Heart left ventricle (tissue), 16 donors: ENCODE results near the gene EEF1AKMT3. TPM values are rescaled to one million over a fixed set of nuclear protein-coding genes. Genes with fewer than 3 reads are reported as not detected.

Source experiments
- ATAC-seq, 4 donors: fragments of 200-7000 bp; cut with Tn5 transposase; one replicate each; pipeline ENCODE4 v1.9.1; 2020 to 2022; ENCODE audit warnings: moderate library complexity in 4 of 4, mild to moderate bottlenecking in 3 of 4, moderate number of reproducible peaks in 1 of 4
- DNase-seq, 5 donors: peaks; one replicate each; pipeline ENCODE4 v3.0.0-alpha.2; 2020
- H3K27ac ChIP-seq, 12 donors: fragments of 200-600 bp; sonication (generic) in 4 of 12; one replicate each; pipeline versions ENCODE4 v1.5.0 to v1.8.0; 2016 to 2022; ENCODE audit warnings: mild to moderate bottlenecking in 2 of 12
- H3K27me3 ChIP-seq, 9 donors: fragments of 200-600 bp; sonication (generic) in 2 of 9; one replicate each; pipeline versions ENCODE4 v1.5.1 to v1.8.0; 2016 to 2022; ENCODE audit warnings: mild to moderate bottlenecking in 3 of 9
- H3K36me3 ChIP-seq, 9 donors: fragments of 200-600 bp; sonication (generic) in 2 of 9; one replicate each; pipeline versions ENCODE4 v1.5.0 to v1.8.0; 2018 to 2022; ENCODE audit warnings: mild to moderate bottlenecking in 2 of 9
- H3K4me1 ChIP-seq, 12 donors: fragments of 200-600 bp; sonication (generic) in 4 of 12; one replicate each; pipeline versions ENCODE4 v1.5.0 to v1.8.0; 2016 to 2022; ENCODE audit warnings: mild to moderate bottlenecking in 3 of 12
- H3K4me3 ChIP-seq, 12 donors: fragments of 200-600 bp; sonication (generic) in 4 of 12; one replicate each; pipeline versions ENCODE4 v1.5.0 to v1.8.0; 2017 to 2022; ENCODE audit warnings: mild to moderate bottlenecking in 9 of 12, moderate library complexity in 4 of 12
- H3K9me3 ChIP-seq, 12 donors: fragments of 200-600 bp; sonication (generic) in 4 of 12; one replicate each; pipeline versions ENCODE4 v1.5.0 to v1.8.0; 2016 to 2022; ENCODE audit warnings: mild to moderate bottlenecking in 1 of 12
- CTCF ChIP-seq, 12 donors: fragments of 200-600 bp; sonication (generic) in 4 of 12; IDR thresholded peaks; one replicate each; pipeline versions ENCODE4 v1.5.0 to v1.8.0; 2018 to 2022; ENCODE audit warnings: antibody characterized with exemption in 12 of 12, mild to moderate bottlenecking in 5 of 12
- POLR2A ChIP-seq, 2 donors: fragments of 450-650 bp; IDR thresholded peaks; one replicate each; pipeline ENCODE4 v1.6.1; 2017; ENCODE audit warnings: antibody characterized with exemption in 2 of 2, mild to moderate bottlenecking in 2 of 2, moderate library complexity in 2 of 2
- WGBS, 4 donors: extraction: QIAGEN DNeasy Blood & Tissue Kit in 2 of 4; methylation state at CpG; one replicate each; pipeline versions ENCODE4 v1.1.5 to v1.1.7; 2013 to 2018; 5-methylcytosine and 5-hydroxymethylcytosine counted together
- intact Hi-C, 10 donors: fragments of 100-400 bp; cut with DNase I; formaldehyde crosslinking; loops; one replicate each; pipeline versions ENCODE4 v1.11.1 to v1.14.2; 2022
- polyA plus RNA-seq, 2 donors: library from polyadenylated mRNA; stranded (reverse); fragments of 200-250 nt; gene quantifications; one replicate each; pipeline ENCODE4 v1.2.3, GENCODE V29; 2013
- total RNA-seq, 9 donors: library from RNA; depleted of rRNA in 2 of 9; stranded (reverse); fragments of >200 nt in 2 of 9; fragmentation: NEBNext Ultra II Directional in 3 of 9; extraction: Animal tissue kit (Norgen Biotek cat#: 25700) in 3 of 9; gene quantifications; one replicate each; pipeline versions ENCODE4 v1.1.0 to v1.2.4, GENCODE V29; 2016 to 2023
- donor health status: ischemic (EF 13 %, LVEDD 7.1; RV severe dilation, severe dysfunction).
- donor health status: healthy with polysubstance abuse.
- donor health status: DM: no; HTN: yes; CAD: no.
- donor health status: DM: no; HTN: no; CAD: no.
- donor health status: ischemic (EF 25% LVEDD 6.9; RV normal size, moderate dysfunction).
- donor health status: ischemic (EF 25% LVEDD 5.7; RV mildly dilated, moderate dysfunction).
- donor health status: healthy.
- donor health status: DM: yes; HTN: yes; CAD: no.
- donor health status: ischemic (EF 35%, LVEDD 5.7; RV mildly dilated, moderate dysfunction).
- donor health status: nonischemic (EF 11% LVEDD 7.7; RV severe dilation, severe dysfunction).
- donor health status: DM: yes; HTN: yes; CAD: no.
- donor health status: PGD.
- donor health status: ischemic (EF 29% LVEDD 5.4; RV normal size, mild dysfunction).
- donor health status: nonischemic (EF 23%, LVEDD 6.1; RV moderate dilation, normal function).

Gene EEF1AKMT3
- total and polyA plus RNA-seq, 11 donors, result 0.84 to 4.5 (median 1.8) TPM

GRCh38 chr12:57744777-57745484 lies 27.5 kb upstream of the EEF1AKMT3 start, which contains the start of gene TSPAN31:
TSS of gene TSPAN31 (plus strand) at chr12:57745039. CDS start at chr12:57745155, 116 bp downstream.
- 0% methylated on average over 28 to 29 of the region's 29 CpGs for WGBS, 4 donors
- TF ChIP-seq POLR2A (IDR thresholded peaks at IDR 0.05) (peak; percentile 20 to 82), CTCF (IDR thresholded peaks at IDR 0.05) (no peak)
- Histone ChIP-seq H3K9me3 (no peaks in the 10 kb centered on the region), H3K4me1 (peaks cover 0 to 47% (median 10%) of the 10 kb centered on the region in 12 donors), H3K27ac (peak within 1 kb of the TSS; percentile 91 to 98 (median 97)), H3K27me3 (peaks cover 0 to 15% (median 0%) of the 10 kb centered on the region in 9 donors), H3K36me3 (peaks cover 0 to 39% (median 37%) of the 10 kb centered on the region in 9 donors), H3K4me3 (peak within 1 kb of the TSS; percentile 65 to 97 (median 84))
- intact Hi-C loops, result no loop called here
- DNase-seq (peak; percentile 96 to 99 (median 99)), ATAC-seq (peak; percentile 94 to 97 (median 95))

GRCh38 chr12:57745485-57745881 lies 26.9 kb upstream of the EEF1AKMT3 start:
- H3K27me3 ChIP-seq, result peaks cover 0 to 9% (median 0%) of the 10 kb centered on the region in 9 donors
- peak overlapping the region; percentile 91 to 98 (median 97) for H3K27ac ChIP-seq
- TF ChIP-seq CTCF (IDR thresholded peaks at IDR 0.05) (no peak), POLR2A (IDR thresholded peaks at IDR 0.05) (no peak)
- ATAC-seq (peak; percentile 1 to 6 (median 2)), DNase-seq (no peak)
- H3K4me3 ChIP-seq, result peak overlapping the region; percentile 65 to 97 (median 84)
- H3K9me3 ChIP-seq, result no peaks in the 10 kb centered on the region
- intact Hi-C loops, result no loop called here
- WGBS, 4 donors, result 36 to 39% (median 38%) methylated on average over 8 of the region's 8 CpGs
- peaks cover 0 to 43% (median 13%) of the 10 kb centered on the region in 12 donors for H3K4me1 ChIP-seq
- H3K36me3 ChIP-seq, result peaks cover 0 to 45% (median 41%) of the 10 kb centered on the region in 9 donors

- peak overlapping the region in 9 of 12 donors; percentile 91 to 98 (median 97) for H3K27ac ChIP-seq
- no peak for TF ChIP-seq POLR2A (IDR thresholded peaks at IDR 0.05)
- TF ChIP-seq CTCF (IDR thresholded peaks at IDR 0.05), result no peak
- no peak for DNase-seq
Observed at GRCh38 chr12:57746025-57746424, 26.4 kb upstream of the EEF1AKMT3 start.

GRCh38 chr12:57749061-57749460 lies 23.4 kb upstream of the EEF1AKMT3 start:
- DNase-seq (no peak), ATAC-seq (no peak)
- H3K36me3 ChIP-seq, result peaks cover 0 to 50% (median 46%) of the 10 kb centered on the region in 9 donors
- intact Hi-C loops, result no loop called here
- no peaks in the 10 kb centered on the region for H3K9me3 ChIP-seq
- H3K4me1 ChIP-seq, result peaks cover 2 to 46% (median 28%) of the 10 kb centered on the region in 12 donors
- no peaks in the 10 kb centered on the region for H3K27me3 ChIP-seq
- no peak overlapping the region for H3K27ac ChIP-seq
- WGBS, 4 donors, result 88 to 93% (median 90%) methylated on average over 4 to 5 of the region's 5 CpGs
- H3K4me3 ChIP-seq, result no peak overlapping the region
- TF ChIP-seq CTCF (IDR thresholded peaks at IDR 0.05) (no peak), POLR2A (IDR thresholded peaks at IDR 0.05) (no peak)

More at GRCh38 chr12:57746025-57746424, 26.4 kb upstream of the EEF1AKMT3 start:
- intact Hi-C loops, result no loop called here
- H3K9me3 ChIP-seq, result no peaks in the 10 kb centered on the region
- peaks cover 0 to 4% (median 0%) of the 10 kb centered on the region in 9 donors for H3K27me3 ChIP-seq
- peak overlapping the region in 8 of 12 donors; percentile 75 to 97 (median 86) for H3K4me3 ChIP-seq
- H3K36me3 ChIP-seq, result peaks cover 0 to 50% (median 46%) of the 10 kb centered on the region in 9 donors
- no peak for ATAC-seq
- 86 to 91% (median 89%) methylated on average over 3 of the region's 3 CpGs for WGBS, 4 donors
- H3K4me1 ChIP-seq, result peaks cover 2 to 43% (median 16%) of the 10 kb centered on the region in 12 donors
